Forelimb muscle (tissue), 1 donor: ENCODE measurements around the gene KIR3DL2. TPM values are rescaled to one million over a fixed set of nuclear protein-coding genes. Genes with fewer than 3 reads are reported as not detected.

Experiments used
- polyA plus RNA-seq: library from polyadenylated mRNA; unstranded; fragments of 120-200 nt; gene quantifications from one replicate; pipeline ENCODE4 v1.2.1, GENCODE V29; 2013; ENCODE audit not compliant: insufficient read length

Gene KIR3DL2
- polyA plus RNA-seq, 1 donor = not detected

Other genes starting within 250 kb of the KIR3DL2 start
- gene LILRB1, start 220.0 kb upstream of the KIR3DL2 start, polyA plus RNA-seq = 1.1 TPM
- 0.63 TPM for gene LILRB4, start 187.5 kb upstream of the KIR3DL2 start, polyA plus RNA-seq
- gene KIR3DL3, start 126.0 kb upstream of the KIR3DL2 start, polyA plus RNA-seq = not detected
- not detected for gene KIR2DL3, start 111.9 kb upstream of the KIR3DL2 start, polyA plus RNA-seq
- gene KIR2DL1, start 80.7 kb upstream of the KIR3DL2 start, polyA plus RNA-seq = not detected
- not detected for gene KIR2DL4, start 46.8 kb upstream of the KIR3DL2 start, polyA plus RNA-seq
- not detected for gene KIR3DL1, start 34.0 kb upstream of the KIR3DL2 start, polyA plus RNA-seq
- gene KIR2DS4, start 17.8 kb upstream of the KIR3DL2 start, polyA plus RNA-seq = not detected
- gene FCAR, start 23.8 kb downstream of the KIR3DL2 start, polyA plus RNA-seq = 0.34 TPM
- gene NCR1, start 55.7 kb downstream of the KIR3DL2 start, polyA plus RNA-seq = 0.53 TPM
- not detected for gene NLRP7, start 97.1 kb downstream of the KIR3DL2 start, polyA plus RNA-seq
- gene NLRP2, start 115.9 kb downstream of the KIR3DL2 start, polyA plus RNA-seq = 1.2 TPM
- gene GP6, start 187.8 kb downstream of the KIR3DL2 start, polyA plus RNA-seq = 0.14 TPM
- gene RDH13, start 212.7 kb downstream of the KIR3DL2 start, polyA plus RNA-seq = 14.6 TPM
- 3.4 TPM for gene EPS8L1, start 225.4 kb downstream of the KIR3DL2 start, polyA plus RNA-seq